SU-DHL-6 (cell line): Measurements from ENCODE around the gene PTPRG.

Source experiments
- H2AFZ ChIP-seq: fragments of 200-600 bp; sonication (generic); 2 replicates; pipeline ENCODE4 v1.6.1; 2014; ENCODE audit warnings: low read depth, mild to moderate bottlenecking, moderate library complexity, mixed read lengths, antibody characterized with exemption, low read length; ENCODE audit not compliant: severe bottlenecking
- H3F3A ChIP-seq: fragments of 200-600 bp; shearing (Covaris generic); 2 replicates; pipeline ENCODE4 v1.6.0; 2016; ENCODE audit warnings: antibody characterized with exemption, mild to moderate bottlenecking; ENCODE audit not compliant: insufficient read depth
- H3K27ac ChIP-seq: fragments of 200-600 bp; sonication (generic); 2 replicates; pipeline ENCODE4 v1.5.1; 2016; ENCODE audit warnings: low read depth, mild to moderate bottlenecking, low read length, moderate library complexity, mixed read lengths
- H3K27me3 ChIP-seq: fragments of 200-600 bp; sonication (generic), shearing (Covaris generic); 2 replicates; pipeline ENCODE4 v1.6.0; 2014; ENCODE audit warnings: mild to moderate bottlenecking, low read length
- H3K36me3 ChIP-seq: fragments of 200-600 bp; sonication (generic); 2 replicates; pipeline ENCODE4 v1.6.1; 2014; ENCODE audit warnings: mild to moderate bottlenecking, low read length, mixed read lengths
- H3K4me2 ChIP-seq: fragments of 300-600, 200-600 bp; shearing (Covaris generic), sonication (generic); 2 replicates; pipeline ENCODE4 v1.6.0; 2014; ENCODE audit warnings: low read length, low read depth, mild to moderate bottlenecking; ENCODE audit not compliant: poor library complexity, severe bottlenecking
- H3K4me3 ChIP-seq: fragments of 200-600 bp; sonication (generic); 2 replicates; pipeline ENCODE4 v1.5.1; 2014; ENCODE audit warnings: antibody characterized with exemption, low read length, mild to moderate bottlenecking, mixed read lengths; ENCODE audit not compliant: insufficient read depth, poor library complexity, severe bottlenecking
- H3K79me2 ChIP-seq: fragments of 200-600 bp; sonication (generic); 2 replicates; pipeline ENCODE4 v1.6.1; 2014; ENCODE audit warnings: mild to moderate bottlenecking, low read length, moderate library complexity; ENCODE audit not compliant: insufficient read depth
- H3K9ac ChIP-seq: fragments of 200-600 bp; sonication (generic); 2 replicates; pipeline ENCODE4 v1.7.0; 2014; ENCODE audit warnings: mild to moderate bottlenecking, low read length
- H3K9me2 ChIP-seq: fragments of 200-600 bp; sonication (generic); replicated peaks from 2 replicates; pipeline ENCODE4 v1.6.1; 2014; ENCODE audit warnings: low read length; ENCODE audit not compliant: insufficient read depth
- H3K9me3 ChIP-seq: fragments of 200-600 bp; sonication (generic); 2 replicates; pipeline ENCODE4 v1.6.1; 2014; ENCODE audit warnings: low read length, mixed read lengths; ENCODE audit not compliant: insufficient read depth
- H4K20me1 ChIP-seq: fragments of 200-600 bp; sonication (generic); 2 replicates; pipeline ENCODE4 v1.6.1; 2014; ENCODE audit warnings: low read depth, mild to moderate bottlenecking, antibody characterized with exemption, low read length, moderate library complexity, mixed read lengths
- CTCF ChIP-seq: fragments of 200-600 bp; sonication (generic); IDR thresholded peaks from one replicate; pipeline ENCODE4 v1.5.1; 2017; ENCODE audit warnings: antibody characterized with exemption, mild to moderate bottlenecking, low read length, moderate library complexity; ENCODE audit not compliant: insufficient read depth, poor library complexity, severe bottlenecking
- EZH2phosphoT487 ChIP-seq: fragments of 200-600 bp; sonication (generic), shearing (Covaris generic); conservative IDR thresholded peaks from 2 replicates; pipeline ENCODE4 v1.6.1; 2018; ENCODE audit warnings: mild to moderate bottlenecking, antibody characterized with exemption, low read length, moderate library complexity, mixed read lengths

Gene PTPRG

DNA sequence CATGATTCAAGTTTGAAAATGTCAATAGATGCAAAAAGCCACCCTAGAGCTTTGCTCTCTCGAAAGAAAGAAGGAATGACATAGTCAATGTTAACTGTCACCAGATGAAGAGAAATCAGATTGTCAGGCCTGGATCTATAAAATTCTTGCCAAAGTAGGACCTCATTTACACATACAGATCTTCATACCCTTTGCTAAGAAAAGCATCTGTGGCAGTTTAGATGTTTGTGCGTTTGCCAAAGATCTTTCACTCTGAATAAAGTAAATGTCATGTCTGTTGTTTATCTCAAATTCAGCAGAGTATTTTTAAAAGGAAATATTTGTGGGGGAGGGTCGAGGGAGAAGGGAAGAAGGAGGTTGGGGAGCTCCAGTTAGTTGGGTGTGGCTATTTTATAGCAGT lies 692.6 kb downstream of the PTPRG start:
- H3K4me3 ChIP-seq, result no peak overlapping the region
- no peak overlapping the region for H2AFZ ChIP-seq
- no peaks in the 10 kb centered on the region for H3K27me3 ChIP-seq
- no peaks in the 10 kb centered on the region for H3F3A ChIP-seq
- no peak overlapping the region for H3K27ac ChIP-seq
- no peaks in the 10 kb centered on the region for H3K36me3 ChIP-seq
- no peaks in the 10 kb centered on the region for H3K9me3 ChIP-seq
- no peaks in the 10 kb centered on the region for H3K9me2 ChIP-seq
- H3K79me2 ChIP-seq, result no peaks in the 10 kb centered on the region
- no peak overlapping the region for H3K4me2 ChIP-seq
- TF ChIP-seq EZH2phosphoT487, result no peak
- TF ChIP-seq CTCF, result no peak
- no peak overlapping the region for H3K9ac ChIP-seq
- H4K20me1 ChIP-seq, result no peaks in the 10 kb centered on the region

DNA sequence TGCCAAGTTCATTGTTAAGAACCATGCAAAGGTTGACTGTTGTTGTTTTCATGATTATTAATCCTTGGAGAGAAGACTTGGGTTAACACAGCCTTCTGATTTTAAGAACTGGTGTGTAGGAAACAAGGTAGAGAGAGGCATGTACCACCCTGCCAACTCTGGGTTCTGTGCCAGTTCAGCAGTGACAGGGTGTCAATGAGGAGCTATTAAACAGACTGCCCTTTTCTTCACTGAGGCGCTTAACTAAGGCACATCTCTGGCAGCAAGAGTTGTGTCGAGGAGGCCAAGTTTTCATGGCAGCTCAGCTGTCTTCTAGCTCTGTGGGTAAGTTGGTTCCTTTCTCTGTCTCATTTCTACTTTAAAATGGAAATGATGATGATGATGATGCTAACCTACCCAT lies 694.4 kb downstream of the PTPRG start:
- no peak overlapping the region for H3K9ac ChIP-seq
- TF ChIP-seq CTCF (no peak), EZH2phosphoT487 (no peak)

DNA sequence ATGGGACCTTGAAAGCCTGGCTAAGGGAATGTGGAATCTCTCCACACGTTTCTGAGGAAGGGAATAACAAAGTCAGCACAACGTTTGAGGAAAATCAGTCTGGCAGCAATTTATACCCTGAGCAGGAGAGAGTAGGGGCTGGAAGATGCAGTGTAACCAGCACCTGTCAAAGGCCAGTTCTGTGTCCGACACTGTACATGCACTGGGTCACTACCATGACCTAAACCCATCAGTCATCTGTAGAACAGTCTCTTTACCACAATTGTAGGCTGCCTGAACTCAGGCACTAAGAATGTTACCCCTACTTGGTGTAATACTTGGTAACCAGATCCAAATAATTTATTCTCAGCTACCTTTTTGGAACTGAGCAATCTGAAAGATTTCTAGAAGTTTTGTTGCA lies 698.6 kb downstream of the PTPRG start:
- Histone ChIP-seq H3K9me3 (no peaks in the 10 kb centered on the region), H3K4me3 (no peak overlapping the region), H3F3A (no peaks in the 10 kb centered on the region), H3K27me3 (no peaks in the 10 kb centered on the region), H4K20me1 (no peaks in the 10 kb centered on the region), H3K79me2 (no peaks in the 10 kb centered on the region), H3K27ac (no peak overlapping the region), H3K36me3 (no peaks in the 10 kb centered on the region), H3K9me2 (no peaks in the 10 kb centered on the region), H3K9ac (no peak overlapping the region), H3K4me2 (no peak overlapping the region), H2AFZ (no peak overlapping the region)
- no peak for TF ChIP-seq CTCF
- TF ChIP-seq EZH2phosphoT487, result no peak

More for the DNA sequence above, 694.4 kb downstream of the PTPRG start:
- Histone ChIP-seq H3F3A (no peaks in the 10 kb centered on the region), H3K9me3 (no peaks in the 10 kb centered on the region), H3K79me2 (no peaks in the 10 kb centered on the region), H3K4me3 (no peak overlapping the region), H4K20me1 (no peaks in the 10 kb centered on the region), H3K9me2 (no peaks in the 10 kb centered on the region), H3K27me3 (no peaks in the 10 kb centered on the region), H2AFZ (no peak overlapping the region), H3K27ac (no peak overlapping the region), H3K4me2 (no peak overlapping the region), H3K36me3 (no peaks in the 10 kb centered on the region)

DNA sequence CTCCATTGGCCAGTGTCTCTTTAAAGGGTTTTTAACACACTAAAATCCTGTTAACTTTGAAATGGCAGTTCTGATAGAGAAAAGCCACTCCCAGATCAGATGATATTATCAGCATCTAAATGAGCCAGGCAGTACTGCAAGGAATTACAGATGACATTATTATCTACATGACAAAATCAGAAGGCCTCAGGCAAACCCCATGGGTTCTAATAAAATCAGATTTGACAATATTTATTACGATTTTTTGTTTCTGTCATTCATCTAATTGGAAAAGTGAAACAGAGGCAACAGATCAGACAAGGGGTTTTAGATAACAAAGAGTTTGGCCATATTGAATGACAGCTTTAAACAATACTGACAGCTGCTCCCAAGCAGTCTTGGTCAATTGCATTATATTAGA lies 699.3 kb downstream of the PTPRG start:
- no peaks in the 10 kb centered on the region for H4K20me1 ChIP-seq
- no peak overlapping the region for H3K4me2 ChIP-seq
- no peaks in the 10 kb centered on the region for H3K9me3 ChIP-seq
- no peak overlapping the region for H3K9ac ChIP-seq
- H3K4me3 ChIP-seq, result no peak overlapping the region
- H3K9me2 ChIP-seq, result no peaks in the 10 kb centered on the region
- TF ChIP-seq EZH2phosphoT487 (no peak), CTCF (no peak)
- H3K36me3 ChIP-seq, result no peaks in the 10 kb centered on the region
- no peak overlapping the region for H3K27ac ChIP-seq
- H3F3A ChIP-seq, result no peaks in the 10 kb centered on the region
- H3K27me3 ChIP-seq, result no peaks in the 10 kb centered on the region
- H3K79me2 ChIP-seq, result no peaks in the 10 kb centered on the region
- H2AFZ ChIP-seq, result no peak overlapping the region
